ENCODE data around the gene ZNF76.

Gene ZNF76

DNA sequence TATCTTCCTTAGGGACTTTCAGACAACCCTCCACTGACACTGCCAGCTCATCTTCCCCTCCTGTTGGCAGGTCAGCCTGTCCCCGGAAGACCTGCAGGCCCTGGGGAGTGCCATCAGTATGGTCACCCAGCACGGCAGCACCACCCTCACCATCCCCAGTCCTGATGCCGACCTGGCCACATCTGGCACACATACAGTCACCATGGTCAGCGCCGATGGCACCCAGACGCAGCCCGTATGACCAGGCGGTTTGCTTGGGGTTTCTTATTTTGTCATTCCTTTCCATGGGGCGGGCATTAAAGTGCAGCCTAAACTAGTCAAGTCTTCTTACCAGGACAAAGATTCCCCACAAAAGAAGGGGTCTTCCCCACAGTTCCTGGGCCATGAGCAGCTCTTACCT, 34.1 kb downstream of the ZNF76 start:
- no peak for TF ChIP-seq CTCF (conservative IDR thresholded peaks at IDR 0.05; ENCODE audit: low read depth)
- no peak for DNase-seq (ENCODE audit: low spot score)
- H3K27ac ChIP-seq, result no peak overlapping the region
- CTCF ChIA-PET, result interaction anchor here (0.6 to 0.8 kb wide), 3 partner anchors 12 to 70 kb away, joined by 3 read pairs; no protein-coding TSS in a partner anchor
- POLR2A ChIA-PET (ENCODE audit: low non-redundant PET), result no interaction called here

DNA sequence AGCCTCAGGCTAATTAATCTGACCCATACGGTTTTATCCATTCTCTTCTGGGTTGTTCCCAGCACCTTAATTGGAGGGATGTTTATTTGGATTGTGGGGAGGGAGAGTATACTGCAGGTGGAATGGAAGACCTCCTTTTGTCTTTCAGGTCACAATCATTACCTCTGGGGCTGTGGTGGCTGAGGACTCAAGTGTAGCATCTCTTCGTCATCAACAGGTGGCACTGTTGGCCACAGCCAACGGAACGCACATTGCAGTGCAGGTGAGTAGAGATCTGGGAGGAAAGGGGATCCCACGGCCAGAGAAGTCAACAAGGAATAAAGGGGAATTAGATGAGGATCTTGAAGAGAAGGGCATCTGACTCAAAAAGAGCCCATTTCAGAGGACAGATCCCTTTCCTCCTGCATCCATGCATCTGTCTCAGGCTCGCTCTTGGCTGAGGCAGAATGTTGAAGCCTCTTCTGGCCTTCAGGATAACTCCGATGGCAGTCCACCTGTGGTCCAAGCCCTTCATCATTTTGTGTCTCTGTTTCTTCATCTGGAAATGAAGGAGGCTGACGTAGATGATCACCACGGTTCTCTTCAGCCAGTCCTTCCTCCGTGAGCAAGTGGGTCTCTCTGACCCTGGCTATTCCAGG, 34.9 kb downstream of the ZNF76 start:
- CTCF ChIA-PET, result interaction anchor here (0.6 to 0.8 kb wide), 2 partner anchors 13 to 33 kb away, joined by 3 read pairs; no protein-coding TSS in a partner anchor
- TF ChIP-seq CTCF (conservative IDR thresholded peaks at IDR 0.05; ENCODE audit: low read depth), result peak; percentile 67
- H3K27ac ChIP-seq, result peak overlapping the region; percentile 93; the same call in 1 of the 2 replicates
- peak; percentile 44 for DNase-seq (ENCODE audit: low spot score)
- POLR2A ChIA-PET (ENCODE audit: low non-redundant PET), result no interaction called here

DNA sequence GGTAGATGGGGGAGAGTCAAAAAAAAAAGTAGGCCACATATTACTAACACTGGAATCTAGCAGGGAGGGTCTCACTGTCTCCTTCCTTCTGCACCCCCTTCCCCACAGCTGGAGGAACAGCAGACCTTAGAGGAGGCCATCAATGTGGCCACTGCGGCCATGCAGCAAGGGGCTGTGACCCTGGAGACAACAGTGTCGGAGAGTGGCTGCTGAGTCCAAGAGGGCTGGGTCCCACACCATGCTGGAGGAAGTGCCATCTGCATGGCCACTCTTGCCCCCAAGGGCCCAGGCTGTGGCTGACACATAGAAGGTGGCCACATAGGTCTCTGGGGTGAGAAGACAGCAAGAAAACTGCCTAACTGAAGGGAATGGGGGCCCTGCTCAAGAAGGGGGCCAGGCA, 35.5 kb downstream of the ZNF76 start:
- POLR2A ChIA-PET (ENCODE audit: low non-redundant PET), result no interaction called here
- no peak for DNase-seq (ENCODE audit: low spot score)
- peak overlapping the region; percentile 93 for H3K27ac ChIP-seq
- CTCF ChIA-PET, result interaction anchor here (0.6 to 2.5 kb wide), 2 partner anchors 47 to 295 kb away, joined by 3 to 16 read pairs; partner anchors contain the start of gene PPARD
- TF ChIP-seq CTCF (conservative IDR thresholded peaks at IDR 0.05; ENCODE audit: low read depth), result no peak

DNA sequence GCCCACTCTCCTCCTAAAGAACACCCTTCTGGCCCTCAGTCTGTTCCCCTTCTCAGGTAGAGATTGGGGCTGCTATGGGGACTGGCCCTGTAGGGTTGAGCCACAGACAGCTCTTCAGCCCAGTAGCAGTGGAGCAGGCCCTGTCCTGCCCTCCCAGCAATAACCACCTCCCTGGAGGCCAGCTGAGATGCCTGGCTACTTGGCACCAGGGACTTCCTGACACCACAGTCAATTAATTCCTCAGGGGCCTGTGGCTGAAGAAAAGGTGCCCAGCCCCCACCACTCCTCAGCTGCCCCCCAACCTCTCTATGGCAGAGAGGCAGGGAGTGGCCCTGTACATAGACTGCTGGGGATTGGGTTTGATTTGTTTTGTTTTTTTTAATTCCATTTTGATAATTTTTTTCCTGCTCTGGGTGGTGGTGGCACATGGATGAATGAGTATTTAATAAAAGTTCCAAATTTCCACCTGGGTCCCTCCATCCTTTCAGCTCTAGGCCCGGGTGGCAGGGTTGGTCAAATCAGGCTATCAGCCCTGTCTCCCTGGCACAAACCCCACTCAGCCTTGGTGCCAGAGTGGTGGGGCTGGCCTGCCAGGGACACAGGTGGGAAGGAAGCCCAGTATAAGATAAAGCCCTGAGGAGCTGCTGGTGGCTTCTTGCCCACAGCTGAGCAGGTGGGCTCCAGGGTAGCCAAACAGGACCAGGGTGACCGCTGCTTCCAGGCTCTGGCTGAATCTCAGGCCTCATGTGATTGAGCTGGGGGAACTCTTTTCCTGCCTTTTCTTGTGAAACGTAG, 36.2 kb downstream of the ZNF76 start:
- POLR2A ChIA-PET (ENCODE audit: low non-redundant PET), result interaction anchor here (0.7 kb wide), 1 partner anchor 72 kb away, joined by 3 read pairs; no protein-coding TSS in a partner anchor
- no peak for TF ChIP-seq CTCF (conservative IDR thresholded peaks at IDR 0.05; ENCODE audit: low read depth)
- DNase-seq (ENCODE audit: low spot score), result no peak
- CTCF ChIA-PET, result interaction anchor here (0.6 to 3.3 kb wide), 8 partner anchors 47 to 442 kb away, joined by 3 to 18 read pairs (median 3); partner anchors contain the start of genes FANCE and PPARD
- H3K27ac ChIP-seq, result peak overlapping the region; percentile 93

DNA sequence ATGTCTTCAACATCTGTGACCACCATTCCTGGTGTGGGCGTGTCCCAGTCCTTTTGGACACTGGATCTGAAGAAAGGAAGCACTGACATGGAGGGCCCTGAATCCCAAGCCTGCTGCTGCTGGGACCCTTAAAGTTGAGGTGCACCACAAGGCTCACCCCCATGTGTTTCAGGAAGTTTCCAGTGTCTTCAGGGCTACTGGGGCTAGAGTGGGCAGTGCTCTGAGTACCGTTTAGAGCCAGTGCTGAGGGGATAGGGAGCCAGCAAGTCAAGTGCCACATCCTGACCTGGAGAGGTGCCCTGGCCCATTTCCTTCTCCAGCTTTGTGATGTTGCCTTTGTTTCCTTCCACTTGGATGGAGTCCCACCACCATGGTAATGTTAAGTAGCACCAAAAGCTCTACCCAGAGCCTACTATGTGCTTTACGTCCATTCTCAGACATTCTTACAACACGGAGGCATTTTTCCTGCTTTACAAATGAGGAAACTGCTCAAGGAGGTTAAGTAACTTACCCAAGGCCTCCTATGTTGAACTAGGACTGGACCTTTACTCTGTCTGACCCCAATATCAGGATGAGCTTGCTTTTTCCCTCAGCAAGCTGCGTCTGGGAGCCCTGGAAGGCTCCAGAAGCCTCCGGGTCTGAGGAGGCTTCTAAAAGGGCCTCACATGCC, 37.5 kb downstream of the ZNF76 start:
- DNase-seq (ENCODE audit: low spot score), result no peak
- no peak for TF ChIP-seq CTCF (conservative IDR thresholded peaks at IDR 0.05; ENCODE audit: low read depth)
- POLR2A ChIA-PET (ENCODE audit: low non-redundant PET), result no interaction called here

More for the DNA sequence above, 37.5 kb downstream of the ZNF76 start:
- peak overlapping the region; percentile 93 for H3K27ac ChIP-seq
- CTCF ChIA-PET, result interaction anchor here (0.5 to 3.3 kb wide), 19 partner anchors 20 to 763 kb away, joined by 3 to 18 read pairs (median 3); partner anchors contain the start of genes ARMC12, FANCE and PPARD

Measured in RWPE1 (cell line).